Neural progenitor cell (in vitro differentiated cells): ENCODE results near the gene SNX1. TPM values are rescaled to one million over a fixed set of nuclear protein-coding genes. Genes with fewer than 3 reads are reported as not detected.

Experiments
- DNase-seq: peaks from one replicate; pipeline ENCODE4 v3.0.0-alpha.2; 2016; ENCODE audit warnings: low spot score
- H2AFZ ChIP-seq: fragments of 200-600 bp; sonication (generic); replicated peaks from 2 replicates; pipeline ENCODE4 v1.6.1; 2016; ENCODE audit warnings: antibody characterized with exemption
- H3F3A ChIP-seq: fragments of 200-600 bp; sonication (generic); 2 replicates; pipeline ENCODE4 v1.6.1; 2016; ENCODE audit warnings: antibody characterized with exemption, low read depth
- H3K27ac ChIP-seq: fragments of 200-600 bp; sonication (generic); 2 replicates; pipeline ENCODE4 v1.5.1; 2016; ENCODE audit warnings: mild to moderate bottlenecking
- H3K27me3 ChIP-seq: fragments of 200-600 bp; sonication (generic); 2 replicates; pipeline ENCODE4 v1.6.1; 2016; ENCODE audit warnings: mild to moderate bottlenecking, moderate library complexity
- H3K36me3 ChIP-seq: fragments of 200-600 bp; sonication (generic); 2 replicates; pipeline ENCODE4 v1.5.1; 2016
- H3K4me1 ChIP-seq: fragments of 200-600 bp; sonication (generic); 2 replicates; pipeline ENCODE4 v1.6.1; 2016; ENCODE audit warnings: mixed run types
- H3K4me2 ChIP-seq: fragments of 200-600 bp; sonication (generic); 2 replicates; pipeline ENCODE4 v1.6.1; 2016
- H3K4me3 ChIP-seq: fragments of 200-600 bp; sonication (generic); 2 replicates; pipeline ENCODE4 v1.5.1; 2016
- H3K79me2 ChIP-seq: fragments of 200-600 bp; sonication (generic); 2 replicates; pipeline ENCODE4 v1.6.1; 2016; ENCODE audit warnings: low read depth
- H3K9ac ChIP-seq: fragments of 200-600 bp; sonication (generic); 2 replicates; pipeline ENCODE4 v1.6.1; 2016
- H3K9me3 ChIP-seq: fragments of 200-600 bp; sonication (generic); 2 replicates; pipeline ENCODE4 v1.5.1; 2016; ENCODE audit warnings: low read depth
- H4K20me1 ChIP-seq: fragments of 200-600 bp; sonication (generic); 2 replicates; pipeline ENCODE4 v1.6.1; 2016; ENCODE audit warnings: low read depth
- H3K27ac Mint-ChIP-seq: 3 replicates; pipeline ENCODE4 v1.8.0; 2021; ENCODE audit warnings: mixed read lengths
- H3K27me3 Mint-ChIP-seq: 2 replicates; pipeline ENCODE4 v1.8.0; 2022; ENCODE audit warnings: low read depth, mild to moderate bottlenecking, inconsistent platforms, moderate library complexity, mixed read lengths; ENCODE audit not compliant: insufficient read depth
- H3K36me3 Mint-ChIP-seq: 3 replicates; pipeline ENCODE4 v1.8.0; 2021; ENCODE audit warnings: mixed read lengths
- H3K4me1 Mint-ChIP-seq: 3 replicates; pipeline ENCODE4 v1.8.0; 2021; ENCODE audit warnings: mixed read lengths
- H3K4me3 Mint-ChIP-seq: 3 replicates; pipeline ENCODE4 v1.8.0; 2021; ENCODE audit warnings: mild to moderate bottlenecking, moderate library complexity, mixed read lengths
- H3K9me3 Mint-ChIP-seq: 3 replicates; pipeline ENCODE4 v1.8.0; 2020; ENCODE audit warnings: mixed read lengths
- CTCF ChIP-seq: fragments of 200-600 bp; sonication (generic); IDR thresholded peaks from 2 replicates; pipeline ENCODE4 v1.5.1; 2017; ENCODE audit warnings: antibody characterized with exemption, mild to moderate bottlenecking
- EZH2 ChIP-seq: fragments of 200-600 bp; sonication (generic); IDR thresholded peaks from 2 replicates; pipeline ENCODE4 v1.6.1; 2017; ENCODE audit warnings: antibody characterized with exemption, mild to moderate bottlenecking, moderate library complexity
- EZH2phosphoT487 ChIP-seq: fragments of 200-600 bp; sonication (generic); IDR thresholded peaks from 2 replicates; pipeline ENCODE4 v1.6.1; 2017; ENCODE audit warnings: antibody characterized with exemption
- total RNA-seq: library from RNA; depleted of rRNA; stranded (reverse); fragments of >200 nt; gene quantifications from 2 replicates; pipeline ENCODE4 v1.2.3, GENCODE V29; 2015; ENCODE audit warnings: low replicate concordance

SNX1 gene
- total RNA-seq, 1 donor from 2014 or later = 24.0 TPM

GRCh38 chr15:64070106-64070505 lies 25.7 kb upstream of the SNX1 start:
- no peaks in the 10 kb centered on the region for H4K20me1 ChIP-seq
- H3K4me1 Mint-ChIP-seq = peaks cover 5% of the 10 kb centered on the region
- TF ChIP-seq EZH2phosphoT487 (no peak), EZH2 (no peak), CTCF (no peak)
- H3K36me3 ChIP-seq = peaks cover 8% of the 10 kb centered on the region
- H3K9ac ChIP-seq = no peak overlapping the region
- H3K27ac Mint-ChIP-seq = peak overlapping the region; percentile 60
- H3K4me2 ChIP-seq = no peak overlapping the region
- no peak overlapping the region for H3K4me3 Mint-ChIP-seq
- no peaks in the 10 kb centered on the region for H3K4me1 ChIP-seq
- no peak for DNase-seq
- H3K9me3 ChIP-seq = no peaks in the 10 kb centered on the region
- H3K27me3 ChIP-seq = no peaks in the 10 kb centered on the region
- H3K27ac ChIP-seq = no peak overlapping the region
- no peaks in the 10 kb centered on the region for H3K9me3 Mint-ChIP-seq
- no peak overlapping the region for H2AFZ ChIP-seq
- H3K36me3 Mint-ChIP-seq = peaks cover 9% of the 10 kb centered on the region
- no peak overlapping the region for H3K4me3 ChIP-seq
- peaks cover 3% of the 10 kb centered on the region for H3K27me3 Mint-ChIP-seq
- no peaks in the 10 kb centered on the region for H3K79me2 ChIP-seq
- no peaks in the 10 kb centered on the region for H3F3A ChIP-seq

DNA sequence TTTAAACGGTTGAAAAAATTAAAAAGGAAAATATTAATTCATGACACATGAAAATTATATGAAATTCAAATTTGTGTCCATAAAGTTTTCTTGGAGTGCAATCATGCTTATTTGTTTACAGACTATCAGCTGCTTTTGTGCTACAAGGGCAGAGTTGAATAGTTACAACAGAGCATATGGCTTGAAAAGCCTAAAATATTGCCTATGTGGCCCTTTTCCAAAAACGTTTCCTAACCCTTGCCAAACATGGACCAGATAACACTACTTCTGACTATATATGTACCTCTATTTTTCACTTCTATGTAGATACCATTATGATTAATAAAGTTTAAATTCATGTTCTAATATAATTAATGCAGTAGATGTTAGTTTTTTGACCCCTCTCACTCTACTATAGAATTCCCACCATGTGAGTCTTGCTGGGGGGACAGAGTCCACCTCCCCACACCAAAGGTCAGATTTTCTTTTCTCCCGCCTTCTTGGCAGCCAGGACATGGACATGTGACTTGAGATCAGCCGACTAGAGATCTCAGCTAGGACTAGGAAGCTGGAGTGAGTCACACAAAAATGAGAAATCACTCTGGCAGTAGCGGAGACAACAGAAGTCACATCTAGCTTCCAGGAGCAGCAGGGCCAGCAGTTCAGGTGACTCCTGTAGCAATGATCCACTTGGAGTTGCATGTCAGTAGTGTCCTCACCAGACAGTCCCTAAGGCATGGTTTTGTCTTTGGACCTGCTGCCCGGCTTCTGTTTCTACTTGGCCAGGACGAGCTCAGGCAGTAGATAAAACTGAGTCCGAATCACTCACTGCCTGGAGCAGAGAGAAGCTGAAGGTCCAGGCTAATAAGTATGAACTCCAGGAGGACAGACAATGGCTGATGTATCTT lies 24.6 kb upstream of the SNX1 start:
- Histone ChIP-seq H3K4me1 (no peaks in the 10 kb centered on the region), H4K20me1 (no peaks in the 10 kb centered on the region), H3K27ac (no peak overlapping the region), H3F3A (no peaks in the 10 kb centered on the region), H3K4me3 (no peak overlapping the region), H3K79me2 (no peaks in the 10 kb centered on the region), H3K9ac (no peak overlapping the region), H3K4me2 (no peak overlapping the region), H3K36me3 (peaks cover 8% of the 10 kb centered on the region), H3K27me3 (no peaks in the 10 kb centered on the region), H2AFZ (no peak overlapping the region), H3K9me3 (no peaks in the 10 kb centered on the region)
- Mint-ChIP-seq H3K36me3 (peaks cover 11% of the 10 kb centered on the region), H3K27me3 (peaks cover 3% of the 10 kb centered on the region), H3K9me3 (no peaks in the 10 kb centered on the region), H3K4me1 (peaks cover 5% of the 10 kb centered on the region), H3K4me3 (no peak overlapping the region), H3K27ac (no peak overlapping the region)
- no peak for DNase-seq
- TF ChIP-seq CTCF (no peak), EZH2 (no peak), EZH2phosphoT487 (no peak)

DNA sequence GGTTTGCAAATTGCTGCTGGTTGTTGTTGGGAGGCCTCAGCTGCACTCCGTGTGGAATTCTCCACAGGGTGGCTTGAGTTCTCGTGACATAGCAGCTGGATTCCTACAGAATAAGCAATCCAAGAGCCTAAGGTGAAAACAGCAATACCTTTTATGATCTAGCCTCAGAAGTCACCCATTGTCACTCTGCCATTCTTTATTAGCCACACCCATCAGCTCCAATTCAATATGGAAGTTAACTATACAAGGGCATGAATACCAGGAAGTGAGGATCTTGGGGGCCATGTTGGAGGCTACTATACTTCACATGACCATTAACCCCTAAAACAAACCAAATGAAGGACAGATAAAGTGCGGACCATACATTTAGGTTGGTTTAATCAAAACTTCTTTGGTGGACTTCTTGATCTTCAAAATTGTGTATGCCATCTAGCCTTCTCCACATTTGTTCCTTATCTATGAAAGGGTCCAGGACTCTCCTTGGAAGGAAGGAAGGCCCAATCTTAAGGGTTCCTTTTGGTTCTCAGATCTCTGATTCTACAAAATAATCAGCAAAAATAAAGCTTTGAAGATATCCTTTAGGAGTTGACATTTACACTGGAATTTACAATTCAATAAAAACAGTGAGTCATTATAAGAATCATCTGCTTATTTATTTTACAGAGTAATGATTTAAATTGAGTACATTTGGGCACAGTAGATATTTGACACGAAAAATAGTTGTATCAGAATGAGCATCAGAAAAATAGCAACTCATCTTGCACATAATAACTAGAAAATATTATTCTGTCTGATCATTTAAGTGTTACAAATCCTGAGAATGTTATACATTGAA lies 23.6 kb upstream of the SNX1 start:
- Histone ChIP-seq H2AFZ (no peak overlapping the region), H3K9me3 (no peaks in the 10 kb centered on the region), H3K27ac (no peak overlapping the region), H3F3A (no peaks in the 10 kb centered on the region), H3K4me3 (no peak overlapping the region), H3K79me2 (no peaks in the 10 kb centered on the region), H3K36me3 (peaks cover 8% of the 10 kb centered on the region), H3K4me2 (no peak overlapping the region), H3K4me1 (no peaks in the 10 kb centered on the region), H3K27me3 (no peaks in the 10 kb centered on the region), H4K20me1 (no peaks in the 10 kb centered on the region), H3K9ac (no peak overlapping the region)
- Mint-ChIP-seq H3K9me3 (no peaks in the 10 kb centered on the region), H3K4me1 (peaks cover 5% of the 10 kb centered on the region), H3K27ac (no peak overlapping the region), H3K27me3 (peaks cover 3% of the 10 kb centered on the region), H3K4me3 (no peak overlapping the region), H3K36me3 (peaks cover 11% of the 10 kb centered on the region)
- no peak for DNase-seq
- TF ChIP-seq CTCF = no peak
- TF ChIP-seq EZH2phosphoT487 = no peak
- TF ChIP-seq EZH2 = no peak
